ENCODE measurements around the gene PROSER2.

Gene PROSER2

GRCh38 chr10:11869743-11870460 is 46.7 kb downstream of the PROSER2 start:
- no peak for DNase-seq

GRCh38 chr10:11870461-11870780 is 47.3 kb downstream of the PROSER2 start:
- DNase-seq: no peak

GRCh38 chr10:11870900-11871400 is 47.8 kb downstream of the PROSER2 start:
- no peak for DNase-seq

- DNase-seq: no peak
Observed at GRCh38 chr10:11871466-11871865, 48.3 kb downstream of the PROSER2 start.

- peak; percentile 89 for DNase-seq
Observed at GRCh38 chr10:11874568-11875493, 51.7 kb downstream of the PROSER2 start.

- no peak for DNase-seq
Observed at GRCh38 chr10:11875494-11876281, 52.5 kb downstream of the PROSER2 start.

GRCh38 chr10:11876324-11876723 is 53.2 kb downstream of the PROSER2 start:
- DNase-seq: no peak

GRCh38 chr10:11876805-11877590 is 53.8 kb downstream of the PROSER2 start:
- no peak for DNase-seq

GRCh38 chr10:11877591-11877905 is 54.4 kb downstream of the PROSER2 start:
- no peak for DNase-seq

GRCh38 chr10:11878776-11879175 is 55.6 kb downstream of the PROSER2 start:
- DNase-seq: no peak

- DNase-seq: no peak
Observed at GRCh38 chr10:11879387-11880094, 56.4 kb downstream of the PROSER2 start.

GRCh38 chr10:11880151-11881029 is 57.2 kb downstream of the PROSER2 start:
- no peak for DNase-seq

GRCh38 chr10:11881030-11881476 is 57.9 kb downstream of the PROSER2 start:
- DNase-seq: no peak

- DNase-seq: peak; percentile 51
Observed at GRCh38 chr10:11881477-11882417, 58.6 kb downstream of the PROSER2 start.

GRCh38 chr10:11882646-11883375 is 59.7 kb downstream of the PROSER2 start:
- no peak for DNase-seq

GRCh38 chr10:11884706-11885423 is 61.7 kb downstream of the PROSER2 start:
- DNase-seq: no peak

GRCh38 chr10:11885437-11886137 is 62.4 kb downstream of the PROSER2 start:
- DNase-seq: no peak

GRCh38 chr10:11886138-11886474 is 63.0 kb downstream of the PROSER2 start:
- no peak for DNase-seq
